Suppressor macrophage (primary cell): ENCODE results near the gene GOLGA8T.
"Not testable (repeated sequence)": the region's sequence is repeated elsewhere in the genome, so short reads cannot be mapped to it uniquely, and the experiment has no call there.

Source experiments
- DNase-seq, 4 experiments: peaks; one replicate each; pipeline ENCODE4 v3.0.0-alpha.2; 2020 to 2022

GOLGA8T gene

DNA sequence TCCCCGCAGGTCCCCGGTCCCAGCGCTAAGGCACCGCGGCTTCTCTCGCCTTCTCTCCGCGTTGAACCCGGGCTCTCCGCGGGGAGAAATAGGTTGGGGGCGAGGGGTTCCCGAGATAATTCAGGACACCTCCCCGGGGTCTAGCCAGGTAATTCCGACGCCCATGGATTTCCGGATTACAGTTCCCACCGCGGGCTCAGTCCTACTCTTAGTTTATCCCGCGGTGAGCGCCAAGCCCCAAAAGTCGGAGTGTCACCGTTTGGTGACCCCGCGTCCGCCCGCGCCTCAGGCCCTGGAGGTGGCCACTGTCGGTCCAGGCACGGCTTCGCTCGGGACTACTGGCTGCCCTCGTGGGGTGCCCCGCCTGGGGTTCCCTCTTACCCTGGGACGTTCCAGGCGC lies 56.8 kb downstream of the GOLGA8T start:
- DNase-seq = not testable (repeated sequence)

DNA sequence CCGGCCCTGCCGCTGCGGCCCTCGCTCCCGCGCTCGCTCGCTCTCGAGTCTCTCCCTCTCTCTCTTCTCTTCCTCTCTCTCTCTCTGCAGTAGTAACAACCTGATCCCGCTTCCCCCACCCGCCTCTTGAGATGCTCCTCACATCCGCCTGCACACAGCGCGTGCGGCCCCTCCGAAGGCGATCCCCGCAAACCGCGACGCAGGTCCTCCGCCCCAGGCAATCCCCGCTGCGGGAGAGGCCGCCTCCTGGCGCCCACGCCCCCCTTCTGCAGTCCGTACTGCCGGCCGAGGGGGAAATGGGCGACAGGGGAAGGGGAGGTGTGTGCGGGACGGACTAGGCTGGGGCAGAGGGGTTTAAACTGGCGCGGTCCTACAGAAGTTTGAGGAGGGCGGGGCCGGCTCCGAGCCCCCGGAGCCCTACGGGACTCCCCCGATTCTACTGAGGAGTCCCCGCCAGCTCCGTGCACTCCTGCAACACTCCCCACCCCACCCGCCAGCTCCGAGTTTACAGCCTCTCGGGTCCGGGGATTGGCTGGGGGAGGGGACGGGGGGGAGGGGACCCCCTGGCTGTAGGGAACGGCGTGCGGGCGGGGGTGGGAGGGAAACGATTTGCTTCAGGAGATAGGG lies 57.4 kb downstream of the GOLGA8T start:
- not testable (repeated sequence) for DNase-seq

DNA sequence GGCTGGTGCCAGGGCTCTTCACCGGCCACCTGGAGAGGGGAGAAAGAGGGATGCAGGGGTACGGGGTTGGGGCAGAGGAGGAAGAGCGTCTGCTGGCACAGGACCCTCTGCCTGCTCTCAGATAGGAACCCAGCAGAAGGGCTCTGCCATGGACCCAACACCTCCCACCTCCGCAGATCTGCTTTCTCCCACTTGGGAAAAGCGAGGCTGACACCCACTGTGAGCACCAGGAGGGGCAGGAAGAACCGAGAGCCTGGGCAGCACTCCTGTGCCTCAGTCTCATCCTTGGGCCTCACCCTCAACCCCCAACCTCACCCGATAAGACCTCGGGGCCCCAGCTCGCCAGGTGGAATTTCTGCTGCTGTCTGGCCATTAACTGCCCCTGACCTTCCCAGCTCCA lies 58.0 kb downstream of the GOLGA8T start:
- DNase-seq = not testable (repeated sequence)
